Measurements from ENCODE around the gene ZNF44.

ZNF44 gene

DNA sequence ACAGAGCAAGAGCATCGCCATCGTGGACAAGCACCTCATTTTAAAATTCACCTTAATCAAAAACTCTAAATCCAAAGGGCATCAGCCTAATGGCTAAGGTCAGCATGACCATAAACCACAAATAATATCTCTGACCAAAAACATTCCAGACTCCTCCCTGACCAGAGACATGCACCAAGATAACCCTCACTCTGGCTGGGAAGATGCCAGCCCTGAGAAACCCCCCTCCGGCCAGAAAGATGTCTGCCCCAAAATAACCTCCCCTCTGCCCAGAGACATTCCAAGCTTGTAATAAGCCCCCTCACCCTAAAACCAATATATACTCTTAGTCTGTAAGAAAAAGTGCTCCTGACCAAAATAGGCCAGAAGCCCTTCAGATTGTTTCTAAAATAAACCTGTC, 61.7 kb downstream of the ZNF44 start:
- TF ChIP-seq, protein P1, sequence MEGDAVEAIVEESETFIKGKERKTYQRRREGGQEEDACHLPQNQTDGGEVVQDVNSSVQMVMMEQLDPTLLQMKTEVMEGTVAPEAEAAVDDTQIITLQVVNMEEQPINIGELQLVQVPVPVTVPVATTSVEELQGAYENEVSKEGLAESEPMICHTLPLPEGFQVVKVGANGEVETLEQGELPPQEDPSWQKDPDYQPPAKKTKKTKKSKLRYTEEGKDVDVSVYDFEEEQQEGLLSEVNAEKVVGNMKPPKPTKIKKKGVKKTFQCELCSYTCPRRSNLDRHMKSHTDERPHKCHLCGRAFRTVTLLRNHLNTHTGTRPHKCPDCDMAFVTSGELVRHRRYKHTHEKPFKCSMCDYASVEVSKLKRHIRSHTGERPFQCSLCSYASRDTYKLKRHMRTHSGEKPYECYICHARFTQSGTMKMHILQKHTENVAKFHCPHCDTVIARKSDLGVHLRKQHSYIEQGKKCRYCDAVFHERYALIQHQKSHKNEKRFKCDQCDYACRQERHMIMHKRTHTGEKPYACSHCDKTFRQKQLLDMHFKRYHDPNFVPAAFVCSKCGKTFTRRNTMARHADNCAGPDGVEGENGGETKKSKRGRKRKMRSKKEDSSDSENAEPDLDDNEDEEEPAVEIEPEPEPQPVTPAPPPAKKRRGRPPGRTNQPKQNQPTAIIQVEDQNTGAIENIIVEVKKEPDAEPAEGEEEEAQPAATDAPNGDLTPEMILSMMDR (IDR thresholded peaks at IDR 0.05; ENCODE audit: low read length, missing control alignments) = no peak
- DNase-seq (ENCODE audit: low read depth) = no peak
- no peak overlapping the region for H3K4me3 ChIP-seq (replicated peaks; ENCODE audit: low read depth, low read length)

DNA sequence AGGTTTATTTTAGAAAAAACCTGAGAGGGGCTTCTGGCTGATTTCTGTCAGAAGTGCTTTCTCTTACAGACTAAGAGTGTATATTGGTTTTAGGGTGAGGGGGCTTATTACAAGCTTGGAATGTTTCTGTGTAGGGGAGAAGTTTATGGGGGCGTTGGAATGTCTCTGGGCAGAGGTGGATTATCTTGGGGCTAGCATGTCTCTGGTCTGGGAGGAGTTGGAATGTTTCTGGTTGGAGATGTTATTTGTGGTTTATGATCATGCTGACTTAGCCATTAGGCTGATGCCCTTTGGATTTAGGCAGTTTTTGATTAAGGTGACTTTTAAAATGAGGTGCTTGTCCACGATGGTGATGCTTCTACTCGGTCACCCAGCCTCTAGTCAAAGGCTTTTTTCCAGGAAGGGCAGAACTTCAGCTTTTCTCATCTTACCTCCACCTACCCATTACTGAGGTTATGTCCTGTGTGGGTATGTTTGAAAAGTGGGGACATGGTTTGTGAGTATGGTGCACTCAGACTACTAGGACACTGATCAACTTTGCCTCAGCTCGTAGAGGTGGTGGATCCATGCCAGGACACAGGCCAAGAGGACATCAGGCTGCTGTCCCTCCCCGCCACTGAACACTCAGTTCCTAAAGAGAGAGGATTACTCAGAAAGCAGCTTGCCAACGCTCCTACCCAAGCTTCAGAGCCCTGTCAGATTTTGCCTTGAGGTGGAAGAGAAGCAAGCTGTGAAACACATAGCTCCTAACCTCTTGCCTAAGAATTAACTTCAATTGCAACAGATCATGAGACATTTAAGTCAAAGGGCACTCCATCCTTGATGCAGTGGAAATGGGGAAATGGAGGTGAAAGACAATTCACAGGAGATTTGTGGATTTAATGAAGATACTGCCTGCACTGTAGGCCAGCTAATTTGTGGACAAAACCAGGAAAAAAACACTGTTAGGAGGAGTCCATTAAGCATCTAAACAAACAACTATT, 63.6 kb downstream of the ZNF44 start:
- no peak overlapping the region for H3K4me3 ChIP-seq (replicated peaks; ENCODE audit: low read depth, low read length)
- no peak for DNase-seq (ENCODE audit: low read depth)
- TF ChIP-seq, protein P1 (IDR thresholded peaks at IDR 0.05; ENCODE audit: low read length, missing control alignments) = no peak

DNA sequence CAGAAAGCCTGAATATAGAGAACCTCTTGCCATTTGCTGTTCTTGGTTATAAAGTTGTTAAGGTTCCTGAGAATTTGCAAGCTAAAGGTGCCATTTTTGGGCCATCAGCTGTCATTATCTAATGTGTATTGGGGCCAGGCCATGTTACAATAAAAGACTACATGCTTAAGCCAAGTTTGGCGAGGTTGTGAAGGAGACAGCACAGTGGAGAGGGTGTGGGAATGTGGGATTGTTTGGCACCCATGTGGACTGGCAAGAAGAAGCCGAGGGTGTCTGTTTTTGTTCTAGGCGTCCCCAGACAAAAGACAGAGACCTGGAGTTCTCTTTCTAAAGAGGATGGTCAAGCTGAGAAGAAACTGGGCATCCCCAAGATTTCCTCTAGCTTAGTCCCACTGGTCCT, 64.7 kb downstream of the ZNF44 start:
- DNase-seq (ENCODE audit: low read depth) = no peak
- H3K4me3 ChIP-seq (replicated peaks; ENCODE audit: low read depth, low read length) = no peak overlapping the region
- TF ChIP-seq, protein P1 (IDR thresholded peaks at IDR 0.05; ENCODE audit: low read length, missing control alignments) = no peak

DNA sequence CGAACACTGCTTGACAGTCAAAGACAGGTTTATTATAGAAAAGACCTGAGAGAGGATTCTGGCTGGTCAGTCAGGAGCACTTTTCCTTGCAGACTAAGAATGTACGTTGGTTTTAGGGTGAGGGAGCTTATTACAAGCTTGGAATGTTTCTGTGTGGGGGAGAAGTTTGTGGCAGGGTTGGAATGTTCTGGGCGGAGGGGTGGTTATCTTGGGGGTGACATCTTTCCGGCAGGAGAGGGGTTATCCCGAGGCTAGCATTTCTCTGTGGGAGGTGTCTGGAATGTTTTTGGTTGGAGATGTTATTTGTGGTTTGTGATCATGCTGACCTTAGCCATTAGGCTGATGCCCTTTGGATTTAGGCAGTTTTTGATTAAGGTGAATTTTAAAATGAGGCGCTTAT, 70.0 kb downstream of the ZNF44 start:
- DNase-seq (ENCODE audit: low read depth) = no peak
- TF ChIP-seq, protein P1 (IDR thresholded peaks at IDR 0.05; ENCODE audit: low read length, missing control alignments) = no peak
- H3K4me3 ChIP-seq (replicated peaks; ENCODE audit: low read depth, low read length) = no peak overlapping the region

DNA sequence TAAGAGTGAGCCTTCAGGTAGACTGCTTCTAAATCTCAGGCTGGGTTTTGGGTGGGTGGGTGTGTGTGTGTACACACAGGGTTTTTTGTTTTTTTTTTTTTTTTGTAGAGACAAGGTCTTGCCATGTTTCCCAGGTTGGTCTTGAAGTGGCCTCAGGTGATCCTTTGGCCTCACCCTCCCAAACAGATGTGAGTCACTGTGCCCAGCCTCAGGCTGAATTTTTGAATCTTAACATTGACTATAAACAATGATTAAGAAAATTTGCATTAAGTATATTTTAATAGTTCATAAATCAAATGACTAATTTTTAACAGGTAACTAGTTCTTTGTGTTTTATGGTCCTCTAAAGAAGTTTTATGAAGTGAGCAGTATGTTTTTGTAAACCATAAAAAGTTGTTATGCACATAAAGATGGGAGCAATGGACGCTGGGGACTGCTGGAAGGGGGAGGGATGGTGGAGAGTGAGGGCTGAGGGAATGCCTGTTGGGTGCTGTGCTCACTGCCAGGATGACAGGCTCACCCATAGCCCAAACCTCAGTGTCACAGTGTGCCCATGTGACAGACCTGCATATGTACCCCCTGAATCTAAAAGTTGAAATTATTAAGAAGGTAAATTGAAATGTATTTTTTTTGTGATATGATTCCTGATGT, 71.6 kb downstream of the ZNF44 start:
- no peak overlapping the region for H3K4me3 ChIP-seq (replicated peaks; ENCODE audit: low read depth, low read length)
- no peak for DNase-seq (ENCODE audit: low read depth)
- TF ChIP-seq, protein P1 (IDR thresholded peaks at IDR 0.05; ENCODE audit: low read length, missing control alignments) = no peak

Data from fibroblast of pulmonary artery (primary cell).